ENCODE results near the gene DNER.
"Not testable (repeated sequence)": the region's sequence is repeated elsewhere in the genome, so short reads cannot be mapped to it uniquely, and the experiment has no call there.

The DNER gene

DNA sequence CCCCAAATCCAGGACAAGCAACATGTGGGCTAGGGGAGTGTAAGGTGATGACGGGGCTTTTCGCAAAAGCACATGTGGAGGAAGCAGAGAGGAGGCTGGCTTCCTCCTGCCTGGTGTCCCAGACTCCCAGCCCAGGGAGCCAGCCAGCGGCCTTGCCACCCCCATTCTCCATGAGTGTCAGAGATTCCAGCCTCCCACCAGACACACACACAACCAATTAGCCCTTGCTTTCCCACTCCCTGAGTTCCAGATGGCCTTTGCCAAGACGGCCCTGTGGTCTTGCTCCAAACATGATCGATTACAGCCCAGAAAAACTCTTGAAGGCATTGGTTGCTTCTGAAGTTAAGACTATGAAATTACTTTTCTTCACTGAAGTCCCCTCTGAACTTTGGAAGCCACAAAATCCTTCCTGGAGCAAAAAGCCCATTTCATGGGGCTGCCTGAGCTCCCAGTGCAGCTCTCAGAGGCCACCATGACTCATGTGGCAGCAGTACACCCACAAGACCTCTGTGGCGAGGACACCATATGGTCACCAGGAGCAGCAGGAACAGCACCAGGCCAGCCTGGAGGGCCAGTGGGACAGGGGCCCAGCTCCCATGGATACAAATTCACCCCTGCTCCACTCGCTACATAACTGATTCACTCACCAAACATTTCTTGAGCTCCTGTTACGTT, 374.1 kb downstream of the DNER start:
- no peak for DNase-seq (ENCODE audit: low read depth in 2 of 2)

DNA sequence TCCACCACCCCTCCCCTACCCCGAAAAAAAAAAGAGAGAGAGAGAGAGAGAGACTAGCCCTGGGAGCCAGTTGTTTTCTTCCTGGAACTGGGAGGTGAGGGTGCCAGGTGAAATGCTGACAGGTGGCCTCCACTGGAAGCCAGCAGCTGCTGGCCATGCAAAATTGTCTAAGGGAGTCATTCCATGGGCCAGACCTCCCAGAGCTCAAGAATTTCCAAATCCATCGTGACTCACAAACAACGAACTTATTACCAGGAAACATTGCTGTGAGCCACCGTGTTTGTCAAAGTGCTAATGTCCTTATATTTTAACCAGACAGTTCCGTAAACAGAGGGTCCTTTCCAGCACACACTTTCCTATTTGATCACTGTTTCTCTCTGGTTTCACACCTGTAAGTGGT, 374.7 kb downstream of the DNER start:
- no peak for DNase-seq (ENCODE audit: low read depth in 2 of 2)

DNA sequence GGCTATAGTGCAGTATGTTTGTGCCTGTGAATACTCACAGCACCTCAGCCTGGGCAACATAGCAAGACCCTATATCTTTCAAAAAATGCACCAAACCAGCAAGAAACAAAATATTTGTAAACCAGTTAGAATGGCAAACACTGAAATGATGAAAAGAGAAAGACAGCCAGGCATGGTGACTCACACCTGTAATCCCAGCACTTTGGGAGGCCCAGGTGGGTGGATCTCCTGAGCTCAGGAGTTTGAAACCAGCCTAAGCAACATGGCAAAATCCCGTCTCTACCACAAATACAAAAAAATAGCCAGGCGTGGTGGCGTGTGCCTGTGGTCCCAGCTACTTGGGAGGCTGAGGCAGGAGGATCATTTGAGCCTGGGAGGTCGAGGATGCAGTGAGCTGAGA, 375.2 kb downstream of the DNER start:
- DNase-seq (ENCODE audit: low read depth in 2 of 2): not testable (repeated sequence)

DNA sequence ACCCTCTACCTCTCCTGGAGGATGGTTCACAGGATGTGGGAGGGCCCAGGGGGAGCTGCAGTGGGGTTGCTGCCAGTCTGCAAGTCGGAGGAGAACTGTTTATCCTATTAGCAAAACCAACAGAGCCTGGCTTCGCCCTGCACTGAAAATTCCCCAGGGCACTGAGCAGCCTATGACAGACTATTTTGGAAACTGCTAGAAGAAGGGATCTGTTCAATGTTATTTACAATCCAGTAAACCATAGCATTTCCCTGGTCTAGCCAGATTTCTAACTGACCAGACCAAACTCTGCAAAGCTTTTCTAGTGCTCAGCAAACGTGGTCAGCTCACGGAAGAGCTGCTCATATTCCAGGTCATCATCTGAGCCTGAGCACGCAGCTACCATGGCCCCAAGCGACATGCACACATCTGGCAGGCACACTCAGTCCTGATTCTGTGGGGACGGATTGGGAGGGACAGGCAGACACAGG, 378.4 kb downstream of the DNER start:
- no peak for DNase-seq (ENCODE audit: low read depth in 2 of 2)

DNA sequence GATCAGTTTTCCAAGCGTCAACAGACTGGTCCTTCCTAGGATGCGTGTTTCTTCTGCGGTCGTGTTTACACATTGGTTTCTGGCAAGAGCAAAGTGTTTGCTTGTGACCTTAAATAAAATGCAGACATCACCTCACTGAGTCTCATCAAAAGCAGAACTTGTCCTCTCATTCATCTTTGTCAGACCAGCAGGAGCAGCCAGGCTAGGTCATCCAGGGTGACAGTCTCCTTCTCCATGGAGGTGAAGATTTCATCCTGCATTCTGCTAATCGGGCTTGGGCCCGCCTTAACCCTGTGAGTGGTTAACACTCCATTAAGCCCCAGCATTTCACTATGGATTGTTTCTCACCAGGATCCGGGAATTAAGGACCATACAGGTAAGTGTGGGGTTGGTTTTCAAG, 379.0 kb downstream of the DNER start:
- DNase-seq (ENCODE audit: low read depth in 2 of 2): no peak

DNA sequence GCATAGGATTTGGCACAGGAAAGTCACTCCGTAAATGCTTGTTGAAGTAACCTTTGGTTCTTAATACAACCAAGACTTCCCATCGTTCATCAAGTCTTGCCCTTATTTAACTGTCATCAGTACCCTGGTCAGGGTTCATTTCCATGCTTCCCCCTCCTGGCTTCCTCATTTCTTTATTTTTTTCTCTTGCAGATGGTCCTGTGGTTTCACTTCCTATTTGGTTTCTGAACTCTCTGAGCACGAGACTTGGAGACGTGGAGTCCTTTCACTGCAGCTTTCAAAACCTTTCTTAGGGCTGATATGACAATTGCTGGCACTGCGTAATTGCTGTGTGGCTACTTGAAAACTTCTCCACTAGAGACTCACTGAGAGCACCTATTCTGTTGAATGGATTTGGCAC, 383.4 kb downstream of the DNER start:
- no peak for DNase-seq (ENCODE audit: low read depth in 2 of 2)

DNA sequence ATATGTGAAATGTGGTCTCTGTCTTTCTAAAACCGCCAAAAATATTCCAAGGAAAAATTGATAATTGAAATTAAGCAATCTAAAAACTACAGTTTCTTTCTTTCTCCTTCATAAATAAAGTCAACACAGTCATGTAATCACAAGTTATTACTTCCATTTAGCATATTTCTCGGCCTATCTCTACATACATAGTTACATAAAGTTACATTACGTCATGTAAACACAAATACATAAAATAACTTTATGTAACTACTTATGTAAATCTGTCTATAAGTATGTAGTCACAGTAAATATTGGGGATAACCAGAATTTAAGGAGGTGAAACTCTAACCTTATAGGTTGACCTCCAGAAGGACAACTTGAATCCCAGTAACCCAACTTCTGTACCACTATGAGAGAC, 394.8 kb downstream of the DNER start:
- DNase-seq (ENCODE audit: low read depth in 2 of 2): no peak

DNA sequence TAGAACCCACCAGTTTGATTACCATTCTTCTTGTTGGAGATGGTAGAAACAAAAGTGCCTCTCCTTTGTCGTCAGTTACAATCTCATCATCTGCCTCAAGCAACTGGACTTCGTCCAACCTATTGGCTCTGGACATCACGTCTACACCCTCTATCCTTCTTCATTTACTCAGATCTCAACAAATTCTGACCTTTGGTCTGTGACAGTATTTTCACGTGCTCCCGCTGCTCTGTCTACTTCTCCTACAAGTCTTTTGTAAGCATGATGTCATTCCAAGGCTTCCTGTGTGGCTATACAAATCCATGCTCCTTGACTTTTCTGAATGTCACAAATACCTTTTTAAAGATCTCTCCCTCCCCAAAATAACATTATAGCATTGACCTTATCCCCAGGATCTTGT, 400.2 kb downstream of the DNER start:
- DNase-seq (ENCODE audit: low read depth in 2 of 2): no peak

DNA sequence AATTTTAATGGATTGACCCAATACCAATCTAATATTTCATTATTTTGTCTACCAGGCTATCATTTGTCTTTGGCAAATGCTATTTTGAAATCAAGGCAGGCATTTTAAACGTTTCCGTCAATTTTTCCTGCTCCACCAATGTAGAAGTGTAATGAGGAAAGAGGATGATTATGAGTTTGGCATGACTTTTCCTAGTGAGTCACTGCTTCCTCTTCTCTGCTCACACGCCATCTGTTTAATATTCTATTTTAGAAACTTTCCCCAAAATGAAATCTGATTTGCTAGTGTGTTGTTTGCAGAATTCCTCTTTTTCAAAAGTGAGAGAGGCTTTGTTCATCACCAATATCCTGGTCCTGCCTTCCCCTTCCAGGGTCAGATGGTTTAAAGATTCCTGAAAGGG, 400.8 kb downstream of the DNER start:
- DNase-seq (ENCODE audit: low read depth in 2 of 2): no peak

Measured in activated CD4-positive, alpha-beta T cell treated with anti-CD3 and anti-CD28 coated beads for 24 hours (primary cell).